Measurements from ENCODE around the gene NEK8. TPM values are rescaled to one million over a fixed set of nuclear protein-coding genes. Genes with fewer than 3 reads are reported as not detected.

Gene NEK8
- total and polyA plus RNA-seq, 10 donors: 7.3 to 17.6 (median 12.1) TPM

DNA sequence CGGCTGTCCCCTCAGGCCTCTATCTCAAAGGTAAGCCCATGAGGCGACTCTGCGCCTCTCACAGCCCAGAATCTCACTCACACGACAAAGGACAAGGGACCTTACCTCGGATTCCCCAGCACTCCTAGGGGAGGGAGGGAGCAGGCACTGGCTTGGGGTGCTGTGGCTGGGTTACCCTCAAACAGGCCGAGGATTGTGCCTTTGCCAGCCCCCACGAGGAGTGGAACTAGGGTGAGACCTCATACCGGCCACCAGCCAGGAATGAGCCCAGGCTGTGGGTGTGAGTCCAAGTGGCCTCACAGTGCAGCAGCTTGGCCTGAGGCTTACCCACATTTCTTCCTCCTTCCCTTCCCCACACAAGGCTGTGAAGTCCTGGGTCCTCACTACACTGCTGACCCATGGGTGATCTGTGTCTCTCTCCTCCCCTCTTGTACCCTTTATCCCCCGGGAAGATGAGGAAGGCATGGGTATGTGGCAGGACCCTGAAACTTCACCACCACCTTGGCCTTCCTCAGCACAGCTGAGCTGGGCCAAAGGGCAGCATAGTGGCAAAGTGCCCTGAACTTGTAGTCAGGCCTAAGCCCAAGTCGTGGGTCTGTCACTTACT is 22.8 kb upstream of the NEK8 start:
- TF ChIP-seq POLR2AphosphoS5 (IDR thresholded peaks at IDR 0.05) (peak in 2 of 3 donors; percentile 15 to 50), POLR2A (IDR thresholded peaks at IDR 0.05) (no peak)
- TF ChIP-seq, protein P1, sequence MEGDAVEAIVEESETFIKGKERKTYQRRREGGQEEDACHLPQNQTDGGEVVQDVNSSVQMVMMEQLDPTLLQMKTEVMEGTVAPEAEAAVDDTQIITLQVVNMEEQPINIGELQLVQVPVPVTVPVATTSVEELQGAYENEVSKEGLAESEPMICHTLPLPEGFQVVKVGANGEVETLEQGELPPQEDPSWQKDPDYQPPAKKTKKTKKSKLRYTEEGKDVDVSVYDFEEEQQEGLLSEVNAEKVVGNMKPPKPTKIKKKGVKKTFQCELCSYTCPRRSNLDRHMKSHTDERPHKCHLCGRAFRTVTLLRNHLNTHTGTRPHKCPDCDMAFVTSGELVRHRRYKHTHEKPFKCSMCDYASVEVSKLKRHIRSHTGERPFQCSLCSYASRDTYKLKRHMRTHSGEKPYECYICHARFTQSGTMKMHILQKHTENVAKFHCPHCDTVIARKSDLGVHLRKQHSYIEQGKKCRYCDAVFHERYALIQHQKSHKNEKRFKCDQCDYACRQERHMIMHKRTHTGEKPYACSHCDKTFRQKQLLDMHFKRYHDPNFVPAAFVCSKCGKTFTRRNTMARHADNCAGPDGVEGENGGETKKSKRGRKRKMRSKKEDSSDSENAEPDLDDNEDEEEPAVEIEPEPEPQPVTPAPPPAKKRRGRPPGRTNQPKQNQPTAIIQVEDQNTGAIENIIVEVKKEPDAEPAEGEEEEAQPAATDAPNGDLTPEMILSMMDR (IDR thresholded peaks at IDR 0.05 in 8 of 11, conservative IDR thresholded peaks at IDR 0.05 in 3 of 11): no peak
- Histone ChIP-seq H3K36me3 (peaks cover 0 to 56% (median 41%) of the 10 kb centered on the region in 6 donors), H3K4me3 (no peak overlapping the region), H3K27ac (no peak overlapping the region), H3K27me3 (replicated peaks in 1 of 7) (no peaks in the 10 kb centered on the region), H3K4me1 (peaks cover 0 to 15% (median 7%) of the 10 kb centered on the region in 6 donors), H3K9me3 (no peaks in the 10 kb centered on the region)
- WGBS, 5 donors: 82 to 93% (median 85%) methylated on average over 7 to 10 of the region's 10 CpGs
- intact Hi-C loops (cut with DNase I; ENCODE audit: low total_unique reads): no loop called here
- DNase-seq: no peak

DNA sequence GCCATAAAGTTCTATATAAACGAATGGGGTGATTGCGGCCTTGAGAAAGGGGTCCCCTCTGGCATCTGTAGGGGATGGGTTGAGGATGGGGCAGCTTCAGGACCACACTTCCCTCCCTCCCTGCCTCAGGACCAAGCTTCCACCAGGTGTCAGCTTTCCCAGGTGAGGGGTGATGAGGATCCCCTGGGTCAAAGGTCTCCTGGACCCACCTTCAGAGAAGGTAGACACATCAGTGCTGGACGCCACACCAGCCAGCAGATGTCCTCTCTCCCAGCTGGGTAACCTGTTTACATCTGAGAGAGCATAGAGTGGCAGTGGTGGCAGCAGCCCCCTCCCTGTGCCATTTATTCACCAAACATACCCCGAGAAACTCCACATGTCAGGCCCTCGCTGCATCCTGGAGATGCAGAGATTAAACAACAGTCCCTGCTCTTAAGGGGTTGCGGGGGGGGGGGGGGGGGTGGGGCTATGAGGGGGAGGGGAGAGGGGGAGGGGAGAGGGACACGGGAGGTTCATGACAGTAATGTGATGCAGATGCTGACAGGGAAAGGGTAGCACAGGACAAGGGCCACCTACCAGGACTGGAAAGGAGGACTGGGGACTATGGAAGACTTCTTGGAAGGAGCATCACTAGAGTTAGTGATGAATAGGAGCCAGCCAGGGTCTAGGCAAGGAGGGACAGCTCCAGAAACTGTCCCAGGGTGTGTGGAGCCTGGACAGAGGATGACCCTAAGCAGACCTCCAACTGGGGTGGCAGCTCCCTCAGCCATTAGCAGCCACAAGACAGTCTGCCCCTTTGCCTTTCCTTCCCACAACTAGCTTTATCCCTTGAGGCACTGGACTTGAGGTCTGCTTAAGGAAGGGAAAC is 21.9 kb upstream of the NEK8 start:
- TF ChIP-seq POLR2A (IDR thresholded peaks at IDR 0.05) (no peak), POLR2AphosphoS5 (IDR thresholded peaks at IDR 0.05) (no peak)
- TF ChIP-seq, protein P1 (IDR thresholded peaks at IDR 0.05 in 8 of 11, conservative IDR thresholded peaks at IDR 0.05 in 3 of 11): no peak
- intact Hi-C loops (cut with DNase I; ENCODE audit: low total_unique reads): no loop called here
- Histone ChIP-seq H3K36me3 (peaks cover 0 to 48% (median 32%) of the 10 kb centered on the region in 6 donors), H3K27ac (no peak overlapping the region), H3K4me1 (peaks cover 0 to 21% (median 10%) of the 10 kb centered on the region in 6 donors), H3K4me3 (no peak overlapping the region), H3K9me3 (no peaks in the 10 kb centered on the region), H3K27me3 (replicated peaks in 1 of 7) (no peaks in the 10 kb centered on the region)
- WGBS, 5 donors: 71 to 85% (median 73%) methylated on average over 5 to 6 of the region's 7 CpGs
- no peak for DNase-seq

DNA sequence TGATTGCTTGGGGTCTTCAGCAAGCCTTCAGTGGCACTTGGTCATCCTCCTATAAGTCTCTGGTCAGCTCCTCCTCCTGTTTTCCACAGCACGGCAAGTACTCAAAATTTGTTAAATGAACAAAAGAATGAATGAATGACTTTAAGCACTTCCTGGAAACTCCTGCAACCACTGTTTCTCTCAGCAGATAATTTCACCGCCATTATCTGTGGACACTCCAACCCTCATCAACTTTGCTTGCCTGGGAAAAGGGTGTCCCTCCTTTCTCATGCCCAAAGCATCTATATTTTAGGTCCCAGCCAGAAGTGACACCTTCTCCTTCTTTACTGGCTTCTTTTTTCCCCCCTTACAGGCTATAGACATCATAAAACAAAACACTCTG is 21.3 kb upstream of the NEK8 start:
- TF ChIP-seq, protein P1 (IDR thresholded peaks at IDR 0.05 in 8 of 11, conservative IDR thresholded peaks at IDR 0.05 in 3 of 11): no peak
- TF ChIP-seq POLR2A (IDR thresholded peaks at IDR 0.05): no peak
- no peak for TF ChIP-seq POLR2AphosphoS5 (IDR thresholded peaks at IDR 0.05)
- Histone ChIP-seq H3K27me3 (replicated peaks in 1 of 7) (no peaks in the 10 kb centered on the region), H3K9me3 (no peaks in the 10 kb centered on the region), H3K4me3 (no peak overlapping the region), H3K36me3 (peaks cover 0 to 41% (median 26%) of the 10 kb centered on the region in 6 donors), H3K27ac (no peak overlapping the region), H3K4me1 (peaks cover 2 to 27% (median 16%) of the 10 kb centered on the region in 6 donors)
- WGBS, 5 donors: 82 to 93% (median 89%) methylated on average over 2 of the region's 2 CpGs
- intact Hi-C loops (cut with DNase I; ENCODE audit: low total_unique reads): no loop called here
- DNase-seq: no peak
